ENCODE results near the gene A3GALT2.

A3GALT2 gene

DNA sequence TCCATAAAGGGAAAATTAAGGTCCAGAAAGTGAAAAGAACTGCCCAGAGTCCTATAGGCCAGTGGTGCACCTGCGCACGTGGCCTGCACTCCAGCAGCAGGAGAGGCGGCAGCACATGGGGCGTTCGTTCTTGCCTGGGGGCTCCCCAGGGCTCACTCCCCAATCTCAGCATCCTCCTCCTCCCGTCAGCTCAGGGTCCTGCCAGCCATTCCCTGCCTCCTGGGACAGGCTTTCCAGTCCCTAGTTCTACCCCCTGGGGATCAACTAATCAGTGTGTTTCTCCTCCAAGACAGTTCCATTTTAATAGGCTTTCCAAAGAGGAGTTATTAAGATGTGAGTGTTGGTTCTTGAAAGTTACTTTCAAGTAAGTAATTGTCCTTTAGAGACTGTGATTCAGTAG, 1.2 kb upstream of the A3GALT2 start:
- H3K27me3 Mint-ChIP-seq (ENCODE audit: low read depth), result no peaks in the 10 kb centered on the region
- H3K4me3 Mint-ChIP-seq, result no peak overlapping the region
- no peak for TF ChIP-seq CTCF (IDR thresholded peaks at IDR 0.05; ENCODE audit: unreplicated experiment in 3 of 3)

GRCh38 chr1:33321178-33321577, 280 bp upstream of the A3GALT2 start:
- Mint-ChIP-seq H3K4me1 (peaks cover 45% of the 10 kb centered on the region), H3K36me3 (ENCODE audit: low read depth) (peaks cover 39% of the 10 kb centered on the region), H3K9me3 (no peaks in the 10 kb centered on the region), H3K27me3 (ENCODE audit: low read depth) (no peaks in the 10 kb centered on the region), H3K4me3 (no peak overlapping the region), H3K27ac (peak overlapping the region; percentile 13 to 55 (median 44))
- TF ChIP-seq CTCF (IDR thresholded peaks at IDR 0.05; ENCODE audit: unreplicated experiment in 3 of 3), result no peak

More for the DNA sequence above, 1.2 kb upstream of the A3GALT2 start:
- Mint-ChIP-seq H3K4me1 (peaks cover 45% of the 10 kb centered on the region), H3K9me3 (no peaks in the 10 kb centered on the region), H3K36me3 (ENCODE audit: low read depth) (peaks cover 47% of the 10 kb centered on the region), H3K27ac (peak overlapping the region in 1 of 3 experiments; percentile 55)

- Mint-ChIP-seq H3K4me3 (no peak overlapping the region), H3K27me3 (ENCODE audit: low read depth) (no peaks in the 10 kb centered on the region), H3K27ac (no peak overlapping the region), H3K36me3 (ENCODE audit: low read depth) (peaks cover 28% of the 10 kb centered on the region), H3K4me1 (peaks cover 35% of the 10 kb centered on the region), H3K9me3 (no peaks in the 10 kb centered on the region)
- TF ChIP-seq CTCF (IDR thresholded peaks at IDR 0.05; ENCODE audit: unreplicated experiment in 3 of 3), result no peak
These were observed 814 bp downstream of the A3GALT2 start for GRCh38 chr1:33319949-33320618.

- Mint-ChIP-seq H3K36me3 (ENCODE audit: low read depth) (peaks cover 23% of the 10 kb centered on the region), H3K4me1 (peaks cover 27% of the 10 kb centered on the region)
These were observed 1.5 kb downstream of the A3GALT2 start for GRCh38 chr1:33319186-33319948.

GRCh38 chr1:33317946-33318345, 3.0 kb downstream of the A3GALT2 start:
- H3K27ac Mint-ChIP-seq, result no peak overlapping the region
- H3K36me3 Mint-ChIP-seq (ENCODE audit: low read depth), result peaks cover 9% of the 10 kb centered on the region
- H3K4me3 Mint-ChIP-seq, result no peak overlapping the region
- no peaks in the 10 kb centered on the region for H3K27me3 Mint-ChIP-seq (ENCODE audit: low read depth)
- no peaks in the 10 kb centered on the region for H3K9me3 Mint-ChIP-seq
- TF ChIP-seq CTCF (IDR thresholded peaks at IDR 0.05; ENCODE audit: unreplicated experiment in 3 of 3), result no peak
- H3K4me1 Mint-ChIP-seq, result peaks cover 14% of the 10 kb centered on the region

More at GRCh38 chr1:33319186-33319948, 1.5 kb downstream of the A3GALT2 start:
- H3K27me3 Mint-ChIP-seq (ENCODE audit: low read depth), result no peaks in the 10 kb centered on the region
- TF ChIP-seq CTCF (IDR thresholded peaks at IDR 0.05; ENCODE audit: unreplicated experiment in 3 of 3), result no peak
- no peaks in the 10 kb centered on the region for H3K9me3 Mint-ChIP-seq
- H3K27ac Mint-ChIP-seq, result no peak overlapping the region
- no peak overlapping the region for H3K4me3 Mint-ChIP-seq

Measured in nephron (organoid).